Lower leg skin (tissue), 4 donors: ENCODE measurements around the gene PDGFA. TPM values are rescaled to one million over a fixed set of nuclear protein-coding genes. Genes with fewer than 3 reads are reported as not detected.

ENCODE experiments used
- DNase-seq, 2 donors: peaks; one replicate each; pipeline ENCODE4 v3.0.0-alpha.2; 2019; ENCODE audit warnings: low spot score in 2 of 2
- H3K4me3 ChIP-seq: fragments of 200-600 bp; sonication (generic); 2 replicates; pipeline ENCODE4 v1.5.1; 2017; ENCODE audit warnings: mild to moderate bottlenecking, low read depth; ENCODE audit not compliant: poor library complexity, severe bottlenecking
- POLR2A ChIP-seq, 2 donors: fragments of 450-650 bp; IDR thresholded peaks; one replicate each; pipeline ENCODE4 v1.6.1; 2016 to 2017; ENCODE audit warnings: antibody characterized with exemption in 2 of 2, mild to moderate bottlenecking in 1 of 2, moderate library complexity in 1 of 2
- WGBS, 2 donors: methylation state at CpG; one replicate each; pipeline ENCODE4 v1.1.5; 2018; 5-methylcytosine and 5-hydroxymethylcytosine counted together
- intact Hi-C: fragments of 100-400 bp; cut with DNase I; formaldehyde crosslinking; loops from one replicate; pipeline ENCODE4 v1.15.0; 2023; ENCODE audit warnings: low total_unique reads
- total RNA-seq, 4 donors: library from RNA; depleted of rRNA; stranded (reverse); fragments of >200 nt; gene quantifications; one replicate each; pipeline ENCODE4 v1.1.0, GENCODE V29; 2016
- TF ChIP-seq, protein P1 (sequence below), 3 donors: fragments of 450-650 bp; IDR thresholded peaks; one replicate each; pipeline ENCODE4 v1.5.1; 2016; ENCODE audit warnings: antibody characterized with exemption in 3 of 3, mild to moderate bottlenecking in 3 of 3, moderate library complexity in 2 of 3

Gene PDGFA
- total RNA-seq, 4 donors from 2014 or later = 13.0 to 27.0 (median 20.5) TPM

DNA sequence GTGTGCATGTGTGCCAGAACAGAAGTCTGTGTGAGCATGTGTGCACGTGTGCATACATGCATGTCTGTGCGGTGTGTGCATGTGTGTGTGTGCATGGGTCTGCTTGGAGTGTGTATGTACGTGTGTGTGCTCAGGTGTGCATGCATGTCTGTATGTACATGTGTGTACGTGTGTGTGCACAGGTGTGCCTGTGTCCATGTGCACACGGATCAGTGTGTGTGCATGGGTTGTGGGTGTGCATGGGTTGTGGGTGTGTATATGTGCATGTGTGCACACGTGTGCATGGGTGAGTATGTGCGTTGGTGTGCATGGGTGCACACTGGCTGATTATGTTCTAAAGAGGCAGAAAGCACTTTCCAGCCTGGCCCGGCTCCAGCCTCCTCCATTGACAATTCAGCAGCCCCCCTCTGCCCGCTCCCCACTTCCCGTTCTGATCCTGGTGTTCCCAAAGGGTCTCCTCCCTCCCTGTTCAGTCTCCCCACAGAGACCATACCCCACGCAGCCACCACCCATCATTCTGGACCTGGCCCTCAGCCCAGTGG lies 44.1 kb upstream of the PDGFA start:
- intact Hi-C loops = no loop called here
- no peak overlapping the region for H3K4me3 ChIP-seq
- WGBS, 2 donors = 91 to 94% methylated on average over 11 of the region's 11 CpGs
- DNase-seq = no peak
- TF ChIP-seq, protein P1, sequence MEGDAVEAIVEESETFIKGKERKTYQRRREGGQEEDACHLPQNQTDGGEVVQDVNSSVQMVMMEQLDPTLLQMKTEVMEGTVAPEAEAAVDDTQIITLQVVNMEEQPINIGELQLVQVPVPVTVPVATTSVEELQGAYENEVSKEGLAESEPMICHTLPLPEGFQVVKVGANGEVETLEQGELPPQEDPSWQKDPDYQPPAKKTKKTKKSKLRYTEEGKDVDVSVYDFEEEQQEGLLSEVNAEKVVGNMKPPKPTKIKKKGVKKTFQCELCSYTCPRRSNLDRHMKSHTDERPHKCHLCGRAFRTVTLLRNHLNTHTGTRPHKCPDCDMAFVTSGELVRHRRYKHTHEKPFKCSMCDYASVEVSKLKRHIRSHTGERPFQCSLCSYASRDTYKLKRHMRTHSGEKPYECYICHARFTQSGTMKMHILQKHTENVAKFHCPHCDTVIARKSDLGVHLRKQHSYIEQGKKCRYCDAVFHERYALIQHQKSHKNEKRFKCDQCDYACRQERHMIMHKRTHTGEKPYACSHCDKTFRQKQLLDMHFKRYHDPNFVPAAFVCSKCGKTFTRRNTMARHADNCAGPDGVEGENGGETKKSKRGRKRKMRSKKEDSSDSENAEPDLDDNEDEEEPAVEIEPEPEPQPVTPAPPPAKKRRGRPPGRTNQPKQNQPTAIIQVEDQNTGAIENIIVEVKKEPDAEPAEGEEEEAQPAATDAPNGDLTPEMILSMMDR (IDR thresholded peaks at IDR 0.05) = no peak
- TF ChIP-seq POLR2A (IDR thresholded peaks at IDR 0.05) = no peak

DNA sequence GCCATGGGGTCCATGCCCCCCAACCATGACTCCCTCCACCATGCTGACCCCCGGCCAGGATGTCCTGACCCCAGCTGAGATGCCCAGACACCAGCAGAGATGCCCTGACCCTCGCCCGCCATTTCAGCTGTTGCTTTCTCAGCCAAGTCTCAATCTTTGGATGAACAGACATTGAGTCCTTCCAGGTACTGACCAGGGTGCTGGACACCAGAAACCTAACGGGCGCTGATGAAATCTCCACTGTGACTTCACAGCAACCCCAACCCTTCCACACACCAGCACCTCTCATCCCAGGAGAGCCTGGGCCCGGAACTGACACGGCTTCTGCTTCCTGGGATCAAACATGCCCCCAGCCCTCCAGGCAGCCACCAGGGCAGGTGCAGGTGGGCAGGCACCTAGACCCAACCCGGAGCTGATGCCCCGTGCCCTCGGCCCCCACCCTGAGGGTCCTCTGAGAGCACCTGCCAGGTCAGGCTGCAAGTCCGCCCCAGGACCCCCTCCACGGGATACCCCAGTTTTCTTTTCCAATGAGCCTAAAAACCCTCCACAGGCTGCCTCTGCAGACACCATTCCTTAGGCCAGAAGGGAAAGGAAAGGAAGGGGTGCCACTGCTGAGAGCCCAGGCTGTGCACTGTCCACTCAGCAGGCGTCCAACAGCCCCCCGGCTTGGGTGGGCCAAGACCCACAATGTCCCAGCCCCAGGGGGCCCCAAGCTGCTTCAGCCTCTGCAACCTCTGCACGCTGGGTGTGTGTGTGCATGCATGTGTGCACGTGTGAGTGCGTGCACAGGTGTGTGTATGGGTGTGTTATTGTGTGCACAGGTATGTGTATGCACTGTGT lies 43.4 kb upstream of the PDGFA start:
- no peak for TF ChIP-seq POLR2A (IDR thresholded peaks at IDR 0.05)
- TF ChIP-seq, protein P1 (IDR thresholded peaks at IDR 0.05) = no peak
- DNase-seq = no peak
- intact Hi-C loops = no loop called here
- H3K4me3 ChIP-seq = no peak overlapping the region
- WGBS, 2 donors = 89 to 92% methylated on average over 17 of the region's 17 CpGs

DNA sequence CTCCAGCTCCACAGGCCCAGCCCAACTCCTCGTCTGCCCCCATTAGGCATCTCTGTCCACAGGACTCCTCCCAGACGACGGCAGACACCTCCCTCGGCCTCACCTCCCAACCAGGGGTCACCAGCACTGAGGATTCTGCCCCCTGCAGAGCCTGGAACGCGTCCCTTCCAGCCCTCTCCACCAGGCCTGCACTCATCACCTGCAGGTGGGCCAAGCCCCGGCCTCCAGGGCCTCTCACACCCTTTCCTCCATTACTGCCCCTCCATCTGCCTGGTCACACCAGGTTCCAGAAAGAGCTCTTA lies 42.7 kb upstream of the PDGFA start:
- H3K4me3 ChIP-seq = no peak overlapping the region
- intact Hi-C loops = no loop called here
- no peak for TF ChIP-seq POLR2A (IDR thresholded peaks at IDR 0.05)
- TF ChIP-seq, protein P1 (IDR thresholded peaks at IDR 0.05) = no peak
- WGBS, 2 donors = 81 to 82% methylated on average over 7 of the region's 7 CpGs
- DNase-seq = no peak

DNA sequence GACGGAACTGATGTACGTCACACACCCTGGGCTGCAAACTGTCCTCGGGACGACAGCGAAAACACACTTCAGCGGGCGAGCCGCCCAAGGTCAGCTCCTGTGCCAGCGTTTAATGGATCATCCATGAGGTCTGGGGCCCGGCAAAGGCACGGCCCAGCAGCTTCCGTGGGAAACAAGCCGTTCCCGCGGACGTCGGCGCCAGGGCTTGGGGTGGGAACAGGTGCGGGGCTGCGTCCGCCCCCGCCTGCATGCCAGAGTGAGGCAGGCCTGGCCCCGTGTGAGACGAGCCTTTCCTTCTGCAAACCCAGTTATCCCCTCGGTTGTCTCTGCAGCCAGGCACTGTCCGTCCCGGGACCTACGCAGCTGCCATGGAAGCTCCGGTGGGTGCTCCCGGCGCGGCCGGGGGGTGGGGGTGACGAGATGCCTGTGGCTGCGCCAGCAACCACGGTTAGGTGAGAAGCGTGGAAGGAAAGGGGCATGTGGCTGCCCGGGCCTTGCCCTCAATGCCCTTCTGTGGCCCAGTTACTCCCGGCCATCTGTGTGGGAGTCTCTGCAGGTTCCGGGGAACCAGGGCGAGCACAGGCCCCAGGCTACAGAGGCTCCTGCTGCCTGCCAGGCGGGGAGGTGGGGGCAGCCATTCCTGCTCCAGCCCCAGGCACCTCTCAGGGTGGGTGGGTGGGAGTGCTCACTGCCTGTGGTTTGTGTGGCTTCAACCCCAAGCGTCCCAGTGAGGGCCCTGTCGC lies 42.2 kb upstream of the PDGFA start:
- no peak for DNase-seq
- no peak for TF ChIP-seq POLR2A (IDR thresholded peaks at IDR 0.05)
- TF ChIP-seq, protein P1 (IDR thresholded peaks at IDR 0.05) = no peak
- 87% methylated on average over 30 of the region's 44 CpGs for WGBS, 2 donors
- intact Hi-C loops = no loop called here
- no peak overlapping the region for H3K4me3 ChIP-seq

DNA sequence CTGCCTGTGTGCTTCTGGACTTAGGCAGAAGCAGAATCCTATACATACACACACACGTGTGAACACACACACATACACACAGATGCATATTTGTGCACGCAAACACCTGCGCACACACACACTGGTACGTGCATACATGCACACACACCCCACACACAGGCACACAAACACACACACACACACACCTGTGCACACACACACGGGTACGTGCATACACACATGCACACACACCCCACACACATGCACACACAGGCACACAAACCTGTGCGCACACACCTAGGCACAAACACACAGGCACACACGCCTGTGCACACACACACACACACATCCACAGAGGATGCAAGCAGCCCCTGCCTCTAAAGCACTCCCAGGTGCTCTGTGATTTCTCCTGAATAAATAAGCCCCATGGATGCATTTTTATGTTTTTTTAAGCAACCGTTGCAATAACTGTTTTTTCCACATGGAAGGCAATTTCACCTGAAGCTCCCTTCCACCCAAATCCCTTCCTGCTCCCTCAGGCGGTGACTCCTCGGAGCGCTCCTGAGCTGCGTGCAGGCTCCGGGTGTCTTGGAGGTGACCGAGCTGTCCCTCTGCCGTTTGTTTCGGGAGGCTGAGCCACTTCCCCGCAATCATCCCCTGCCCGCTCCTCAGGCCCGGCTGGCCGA lies 41.5 kb upstream of the PDGFA start:
- intact Hi-C loops = no loop called here
- TF ChIP-seq POLR2A (IDR thresholded peaks at IDR 0.05) = no peak
- TF ChIP-seq, protein P1 (IDR thresholded peaks at IDR 0.05) = no peak
- H3K4me3 ChIP-seq = no peak overlapping the region
- no peak for DNase-seq
- 91 to 94% methylated on average over 21 of the region's 21 CpGs for WGBS, 2 donors
